WERI-Rb-1 (cell line): ENCODE results near the gene KIF20B.
"Not testable (repeated sequence)": the region's sequence is repeated elsewhere in the genome, so short reads cannot be mapped to it uniquely, and the experiment has no call there.

Experiments
- DNase-seq: peaks from one replicate; pipeline ENCODE4 v3.0.0-alpha.2; 2020
- H3K27ac ChIP-seq: fragments of 250-450 bp; sonication (Bioruptor Pico); 2 replicates; pipeline ENCODE4 v1.5.1; 2020; ENCODE audit warnings: mild to moderate bottlenecking, moderate library complexity
- H3K27me3 ChIP-seq: fragments of 250-450 bp; sonication (Bioruptor Pico); 2 replicates; pipeline ENCODE4 v1.5.1; 2021; ENCODE audit warnings: mild to moderate bottlenecking, low read depth, moderate library complexity; ENCODE audit not compliant: insufficient read depth, severe bottlenecking
- H3K36me3 ChIP-seq: fragments of 250-450 bp; sonication (Bioruptor Pico); 2 replicates; pipeline ENCODE4 v1.5.1; 2020; ENCODE audit warnings: mild to moderate bottlenecking, moderate library complexity
- H3K4me3 ChIP-seq: 2 replicates; pipeline ENCODE4 v1.5.1; 2011; ENCODE audit warnings: low read depth, mild to moderate bottlenecking, control low read depth, low read length
- H3K9me3 ChIP-seq: fragments of 250-450 bp; sonication (Bioruptor Pico); 2 replicates; pipeline ENCODE4 v1.5.1; 2021; ENCODE audit warnings: mild to moderate bottlenecking, moderate library complexity; ENCODE audit not compliant: severe bottlenecking
- TF ChIP-seq, protein P1 (sequence below): IDR thresholded peaks from 2 replicates; pipeline ENCODE4 v1.5.1; 2011; ENCODE audit warnings: low read depth, mild to moderate bottlenecking, control low read depth, inconsistent platforms, low read length

KIF20B gene

DNA sequence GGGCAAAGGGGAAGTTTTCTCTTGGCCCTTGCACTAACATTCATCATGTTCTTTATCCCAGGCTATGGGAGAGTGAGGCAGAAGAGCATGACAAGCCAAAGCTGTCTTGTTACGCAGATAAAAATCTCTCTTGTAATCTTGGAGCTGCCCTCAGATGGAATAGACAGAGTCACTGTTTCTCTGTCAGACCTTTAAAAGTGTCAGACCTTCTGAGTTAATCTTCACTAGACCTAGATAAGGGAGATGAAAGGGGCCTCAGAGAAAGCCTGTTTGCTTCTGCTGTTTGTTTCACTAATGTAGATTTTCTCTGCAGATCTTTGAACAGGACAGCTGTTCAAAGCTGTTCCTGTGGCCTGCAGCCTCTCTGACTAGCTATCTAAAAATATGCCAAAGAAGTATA is 112.9 kb downstream of the KIF20B start:
- H3K27ac ChIP-seq: no peak overlapping the region
- no peak for DNase-seq
- no peak overlapping the region for H3K4me3 ChIP-seq
- TF ChIP-seq, protein P1, sequence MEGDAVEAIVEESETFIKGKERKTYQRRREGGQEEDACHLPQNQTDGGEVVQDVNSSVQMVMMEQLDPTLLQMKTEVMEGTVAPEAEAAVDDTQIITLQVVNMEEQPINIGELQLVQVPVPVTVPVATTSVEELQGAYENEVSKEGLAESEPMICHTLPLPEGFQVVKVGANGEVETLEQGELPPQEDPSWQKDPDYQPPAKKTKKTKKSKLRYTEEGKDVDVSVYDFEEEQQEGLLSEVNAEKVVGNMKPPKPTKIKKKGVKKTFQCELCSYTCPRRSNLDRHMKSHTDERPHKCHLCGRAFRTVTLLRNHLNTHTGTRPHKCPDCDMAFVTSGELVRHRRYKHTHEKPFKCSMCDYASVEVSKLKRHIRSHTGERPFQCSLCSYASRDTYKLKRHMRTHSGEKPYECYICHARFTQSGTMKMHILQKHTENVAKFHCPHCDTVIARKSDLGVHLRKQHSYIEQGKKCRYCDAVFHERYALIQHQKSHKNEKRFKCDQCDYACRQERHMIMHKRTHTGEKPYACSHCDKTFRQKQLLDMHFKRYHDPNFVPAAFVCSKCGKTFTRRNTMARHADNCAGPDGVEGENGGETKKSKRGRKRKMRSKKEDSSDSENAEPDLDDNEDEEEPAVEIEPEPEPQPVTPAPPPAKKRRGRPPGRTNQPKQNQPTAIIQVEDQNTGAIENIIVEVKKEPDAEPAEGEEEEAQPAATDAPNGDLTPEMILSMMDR: no peak
- no peaks in the 10 kb centered on the region for H3K36me3 ChIP-seq
- H3K27me3 ChIP-seq: no peaks in the 10 kb centered on the region
- no peaks in the 10 kb centered on the region for H3K9me3 ChIP-seq

DNA sequence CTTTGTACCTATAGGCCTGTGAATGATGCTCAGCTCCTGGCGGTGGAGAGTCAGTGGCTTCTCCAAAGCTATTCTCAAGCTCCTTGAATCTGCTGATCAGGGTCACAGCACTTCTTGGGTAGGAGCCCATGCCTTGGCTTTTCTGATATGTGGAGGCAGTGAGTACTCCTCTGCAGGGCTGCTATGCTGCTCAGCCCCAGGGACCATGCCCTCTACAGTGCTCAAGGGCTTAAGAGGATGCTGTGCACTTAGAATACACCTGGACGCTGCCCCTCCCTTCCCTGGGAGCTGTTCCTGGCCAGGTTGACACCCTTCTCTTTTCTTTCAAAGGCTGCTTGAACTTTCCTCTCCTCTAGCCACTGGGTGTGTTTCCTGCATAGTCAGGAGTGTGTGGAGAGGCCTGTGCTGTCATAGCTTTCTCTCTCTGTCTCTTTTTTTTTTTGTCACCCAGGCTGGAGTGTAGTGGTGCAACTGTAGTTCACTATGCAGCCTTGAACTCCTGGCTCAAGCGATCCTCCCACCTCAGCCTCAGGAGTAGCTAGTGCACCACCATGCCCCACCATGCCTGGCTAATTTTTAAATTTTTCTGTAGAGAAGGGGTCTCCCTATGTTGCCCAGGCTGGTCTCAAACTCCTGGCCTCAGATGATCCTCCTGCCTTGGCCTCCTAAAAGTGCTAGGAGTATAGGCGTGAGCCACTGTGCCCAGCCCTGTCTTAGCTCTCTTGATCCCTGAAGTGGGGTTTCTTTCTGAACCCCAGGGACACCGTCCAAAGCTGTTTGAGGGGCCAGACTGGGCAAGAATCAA is 113.9 kb downstream of the KIF20B start:
- TF ChIP-seq, protein P1: no peak
- H3K4me3 ChIP-seq: no peak overlapping the region
- no peak overlapping the region for H3K27ac ChIP-seq
- no peak for DNase-seq
- H3K27me3 ChIP-seq: no peaks in the 10 kb centered on the region
- no peaks in the 10 kb centered on the region for H3K9me3 ChIP-seq
- H3K36me3 ChIP-seq: no peaks in the 10 kb centered on the region

DNA sequence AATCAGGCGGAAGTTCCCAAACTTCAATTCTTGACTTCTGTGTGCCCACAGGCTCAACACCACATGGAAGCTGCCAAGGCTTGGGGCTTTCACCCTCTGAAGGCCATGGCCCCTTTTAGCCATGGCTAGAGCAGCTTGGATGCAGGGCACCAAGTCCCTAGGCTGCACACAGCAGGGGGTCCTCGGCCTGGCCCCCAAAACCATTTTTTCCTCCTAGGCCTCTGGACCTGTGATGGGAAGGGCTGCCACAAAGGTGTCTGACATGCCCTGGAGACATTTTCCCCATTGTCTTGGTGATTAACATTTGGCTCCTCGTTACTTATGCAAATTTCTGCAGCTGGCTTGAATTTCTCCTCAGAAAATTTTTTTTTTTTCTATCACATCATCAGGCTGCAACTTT is 117.6 kb downstream of the KIF20B start:
- not testable (repeated sequence) for H3K36me3 ChIP-seq, H3K9me3 ChIP-seq, H3K27me3 ChIP-seq, H3K4me3 ChIP-seq, DNase-seq, H3K27ac ChIP-seq
